Natural killer cell (primary cell): ENCODE data around the gene LIN7A. TPM values are rescaled to one million over a fixed set of nuclear protein-coding genes. Genes with fewer than 3 reads are reported as not detected.

Experiments used
- ATAC-seq, 3 donors: fragments of 150-1000 bp in 2 of 3; fragments of 200-7000 bp in 1 of 3; cut with Tn5 transposase; 1 replicate in 1 of 3; 2 replicates in 2 of 3; pipeline ENCODE4 v1.10.0; 2021; ENCODE audit warnings: mild to moderate bottlenecking in 2 of 3, moderate library complexity in 2 of 3
- DNase-seq, 2 donors: peaks; one replicate each; pipeline versions ENCODE4 v3.0.0 to v3.0.0-alpha.2; 2013 to 2021; ENCODE audit warnings: mixed read lengths in 1 of 2
- H3K27ac ChIP-seq: one replicate; pipeline ENCODE4 v1.5.1; 2013; ENCODE audit warnings: mild to moderate bottlenecking, low read length
- H3K27me3 ChIP-seq: one replicate; pipeline ENCODE4 v1.6.1; 2013; ENCODE audit warnings: low read length; ENCODE audit not compliant: control insufficient read depth, insufficient read depth
- H3K36me3 ChIP-seq: one replicate; pipeline ENCODE4 v1.6.1; 2013; ENCODE audit warnings: low read length; ENCODE audit not compliant: control insufficient read depth, insufficient read depth
- H3K4me1 ChIP-seq: one replicate; pipeline ENCODE4 v1.6.1; 2013; ENCODE audit warnings: low read length; ENCODE audit not compliant: control insufficient read depth, insufficient read depth
- H3K4me3 ChIP-seq: one replicate; pipeline ENCODE4 v1.5.1; 2013; ENCODE audit warnings: low read length
- H3K9me3 ChIP-seq: one replicate; pipeline ENCODE4 v1.6.1; 2013; ENCODE audit warnings: low read length; ENCODE audit not compliant: control insufficient read depth, insufficient read depth
- H3K27ac Mint-ChIP-seq, 2 donors: one replicate each; pipeline ENCODE4 v1.8.0; 2022; ENCODE audit warnings: mild to moderate bottlenecking in 2 of 2, mixed read lengths in 2 of 2, moderate library complexity in 1 of 2
- H3K27me3 Mint-ChIP-seq, 2 donors: one replicate each; pipeline ENCODE4 v1.8.0; 2022; ENCODE audit warnings: low read depth in 2 of 2, mixed read lengths in 2 of 2
- H3K36me3 Mint-ChIP-seq: one replicate; pipeline ENCODE4 v1.8.0; 2022; ENCODE audit warnings: mixed read lengths
- H3K4me1 Mint-ChIP-seq, 2 donors: one replicate each; pipeline ENCODE4 v1.8.0; 2022; ENCODE audit warnings: mixed read lengths in 2 of 2
- H3K4me3 Mint-ChIP-seq: one replicate; pipeline ENCODE4 v1.8.0; 2022; ENCODE audit warnings: mild to moderate bottlenecking, moderate library complexity, mixed read lengths
- H3K9me3 Mint-ChIP-seq, 2 donors: one replicate each; pipeline ENCODE4 v1.8.0; 2022; ENCODE audit warnings: mixed read lengths in 2 of 2
- CTCF ChIP-seq: fragments of 200-600 bp; IDR thresholded peaks from one replicate; pipeline ENCODE4 v1.8.0; 2022; ENCODE audit warnings: antibody characterized with exemption
- WGBS: methylation state at CpG from one replicate; pipeline ENCODE4 v1.1.7; 2013; ENCODE audit warnings: missing lambda C conversion rate; ENCODE audit not compliant: insufficient coverage; 5-methylcytosine and 5-hydroxymethylcytosine counted together
- intact Hi-C: fragments of 100-400 bp; cut with micrococcal nuclease; formaldehyde crosslinking; loops from one replicate; pipeline ENCODE4 v1.14.2; 2022
- total RNA-seq, 4 donors: library from RNA; stranded (reverse); fragments of 120-200 nt in 1 of 4; gene quantifications; one replicate each; pipeline versions ENCODE4 v1.2.3 to v1.2.4, GENCODE V29; 2013 to 2022

LIN7A gene
- 10 to 100 TPM in 1 of 3 donors, under 1 TPM in 2; 0.12 to 14.9 (median 0.27) TPM for total RNA-seq
- total RNA-seq (2013): 0.34 TPM

- intact Hi-C loops: no loop called here
- H3K27me3 ChIP-seq: peaks cover 7% of the 10 kb centered on the region
- Mint-ChIP-seq H3K4me1 (no peaks in the 10 kb centered on the region), H3K9me3 (peaks cover 8 to 11% of the 10 kb centered on the region in 2 donors), H3K36me3 (no peaks in the 10 kb centered on the region), H3K4me3 (peak within 1 kb of the TSS; percentile 21), H3K27me3 (peaks cover 0 to 3% of the 10 kb centered on the region in 2 donors), H3K27ac (no peak within 1 kb of the TSS)
- TF ChIP-seq CTCF: no peak
- ATAC-seq (peak in 1 of 3 donors; percentile 49), DNase-seq (no peak)
- H3K36me3 ChIP-seq: no peaks in the 10 kb centered on the region
- no peak within 1 kb of the TSS for H3K4me3 ChIP-seq
- WGBS: 6% methylated on average over 42 of the region's 47 CpGs
- H3K27ac ChIP-seq: no peak within 1 kb of the TSS
- no peaks in the 10 kb centered on the region for H3K9me3 ChIP-seq
- H3K4me1 ChIP-seq: no peaks in the 10 kb centered on the region
Measured at GRCh38 chr12:80937391-80938238, at the start of gene LIN7A. LIN7A (minus strand) TSS chr12:80937934; CDS start chr12:80937722, 212 bp downstream.

- Mint-ChIP-seq H3K36me3 (no peaks in the 10 kb centered on the region), H3K9me3 (peaks cover 14 to 29% of the 10 kb centered on the region in 2 donors), H3K27ac (no peak overlapping the region), H3K4me1 (no peaks in the 10 kb centered on the region), H3K4me3 (no peak overlapping the region), H3K27me3 (no peaks in the 10 kb centered on the region)
- Histone ChIP-seq H3K36me3 (no peaks in the 10 kb centered on the region), H3K27ac (no peak overlapping the region), H3K9me3 (no peaks in the 10 kb centered on the region), H3K4me3 (no peak overlapping the region), H3K27me3 (no peaks in the 10 kb centered on the region), H3K4me1 (no peaks in the 10 kb centered on the region)
- 69% methylated on average over 1 of the region's 1 CpG for WGBS
- DNase-seq (no peak), ATAC-seq (no peak)
- no peak for TF ChIP-seq CTCF
- intact Hi-C loops: no loop called here
Measured at GRCh38 chr12:80986224-80986623, 48.5 kb upstream of the LIN7A start.

GRCh38 chr12:80979816-80980215 lies 42.1 kb upstream of the LIN7A start:
- no peak for TF ChIP-seq CTCF
- ATAC-seq (no peak), DNase-seq (no peak)
- 25% methylated on average over 6 of the region's 6 CpGs for WGBS
- H3K27ac ChIP-seq: no peak overlapping the region
- Mint-ChIP-seq H3K9me3 (peaks cover 11 to 13% of the 10 kb centered on the region in 2 donors), H3K36me3 (no peaks in the 10 kb centered on the region), H3K4me1 (no peaks in the 10 kb centered on the region), H3K27ac (no peak overlapping the region), H3K4me3 (no peak overlapping the region), H3K27me3 (no peaks in the 10 kb centered on the region)
- H3K4me3 ChIP-seq: no peak overlapping the region
- H3K36me3 ChIP-seq: no peaks in the 10 kb centered on the region
- H3K4me1 ChIP-seq: no peaks in the 10 kb centered on the region
- intact Hi-C loops: no loop called here
- H3K27me3 ChIP-seq: no peaks in the 10 kb centered on the region
- H3K9me3 ChIP-seq: no peaks in the 10 kb centered on the region
